Sigmoid colon (tissue), 7 donors: Measurements from ENCODE around the gene IGFLR1. TPM values are rescaled to one million over a fixed set of nuclear protein-coding genes. Genes with fewer than 3 reads are reported as not detected.

Experiments used
- DNase-seq: peaks from one replicate; pipeline ENCODE4 v3.0.0-alpha.2; 2019
- H3K27ac ChIP-seq, 4 donors: fragments of 200-600 bp; sonication (generic); one replicate each; pipeline ENCODE4 v1.5.1; 2016 to 2019; ENCODE audit warnings: mild to moderate bottlenecking in 1 of 4
- H3K27me3 ChIP-seq, 3 donors: fragments of 200-600 bp; sonication (generic); one replicate each; pipeline ENCODE4 v1.5.1; 2019; ENCODE audit warnings: mild to moderate bottlenecking in 1 of 3
- H3K36me3 ChIP-seq, 4 donors: fragments of 200-600 bp; sonication (generic); one replicate each; pipeline ENCODE4 v1.5.1; 2016 to 2019
- H3K4me1 ChIP-seq, 4 donors: fragments of 200-600 bp; sonication (generic); one replicate each; pipeline ENCODE4 v1.5.1; 2017 to 2019
- H3K4me3 ChIP-seq, 4 donors: fragments of 200-600 bp; sonication (generic); one replicate each; pipeline ENCODE4 v1.5.1; 2017 to 2019; ENCODE audit warnings: mild to moderate bottlenecking in 2 of 4, moderate library complexity in 1 of 4
- H3K9me3 ChIP-seq, 4 donors: fragments of 200-600 bp in 3 of 4; sonication (generic) in 3 of 4; one replicate each; pipeline versions ENCODE4 v1.5.1 to v1.6.1; 2013 to 2019
- CTCF ChIP-seq, 4 experiments: fragments of 450-650 bp in 3 of 4; fragments of 200-600 bp in 1 of 4; IDR thresholded peaks; one replicate each; pipeline ENCODE4 v1.5.1; 2016 to 2019; ENCODE audit warnings: antibody characterized with exemption in 4 of 4, mild to moderate bottlenecking in 3 of 4, moderate library complexity in 2 of 4
- EP300 ChIP-seq, 4 donors: sonication (generic); formaldehyde crosslinking; IDR thresholded peaks; one replicate each; pipeline ENCODE4 v1.6.1; 2017; ENCODE audit warnings: antibody characterized with exemption in 4 of 4
- POLR2A ChIP-seq, 2 donors: fragments of 450-650 bp; IDR thresholded peaks; one replicate each; pipeline ENCODE4 v1.6.1; 2016; ENCODE audit warnings: antibody characterized with exemption in 2 of 2, mild to moderate bottlenecking in 2 of 2, moderate library complexity in 2 of 2
- POLR2AphosphoS5 ChIP-seq, 4 donors: sonication (generic); formaldehyde crosslinking; IDR thresholded peaks; one replicate each; pipeline ENCODE4 v1.6.1; 2017; ENCODE audit warnings: antibody characterized with exemption in 4 of 4
- WGBS, 2 donors: extraction: QIAGEN DNeasy Blood & Tissue Kit; methylation state at CpG; one replicate each; pipeline ENCODE4 v1.1.7; 2013; 5-methylcytosine and 5-hydroxymethylcytosine counted together
- intact Hi-C: fragments of 100-400 bp; cut with DNase I; formaldehyde crosslinking; loops from one replicate; pipeline ENCODE4 v1.15.1; 2023
- polyA plus RNA-seq, 3 donors: library from polyadenylated mRNA; stranded (reverse); fragments of 200-250 nt; gene quantifications; one replicate each; pipeline ENCODE4 v1.2.3, GENCODE V29; 2013
- total RNA-seq, 4 donors: library from RNA; depleted of rRNA; stranded (reverse); fragments of >200 nt; gene quantifications; one replicate each; pipeline ENCODE4 v1.1.0, GENCODE V29; 2016
- donor health status: healthy with polysubstance abuse.
- donor health status: Bipolar disorder and iron deficiency.
- donor health status: healthy.

The IGFLR1 gene
- total and polyA plus RNA-seq, 7 donors: 2.5 to 25.0 (median 9.0) TPM

- DNase-seq: peak; percentile 98
- 0 to 1% methylated on average over 77 of the region's 77 CpGs for WGBS, 2 donors
- H3K36me3 ChIP-seq: peaks cover 6 to 26% (median 7%) of the 10 kb centered on the region in 4 donors
- no peaks in the 10 kb centered on the region for H3K27me3 ChIP-seq
- H3K4me3 ChIP-seq: peak overlapping the region; percentile 76 to 99 (median 90)
- intact Hi-C loops: loop anchor here (1.0 to 5.0 kb wide), 6 partner anchors 14 to 214 kb away; partner anchors contain the start of genes HSPB6, RBM42 and TMEM147
- TF ChIP-seq POLR2AphosphoS5 (IDR thresholded peaks at IDR 0.05) (peak; percentile 15 to 67 (median 48)), POLR2A (IDR thresholded peaks at IDR 0.05) (no peak), CTCF (IDR thresholded peaks at IDR 0.05) (peak; percentile 92 to 97 (median 96))
- H3K27ac ChIP-seq: peak overlapping the region; percentile 90 to 97 (median 93)
- H3K9me3 ChIP-seq: no peaks in the 10 kb centered on the region
- peaks cover 0 to 33% (median 28%) of the 10 kb centered on the region in 4 donors for H3K4me1 ChIP-seq
These were observed 25.2 kb downstream of the IGFLR1 start for GRCh38 chr19:35716801-35717664.

GRCh38 chr19:35715981-35716800, 26.1 kb downstream of the IGFLR1 start:
- Histone ChIP-seq H3K4me1 (peaks cover 0 to 33% (median 28%) of the 10 kb centered on the region in 4 donors), H3K27ac (peak overlapping the region; percentile 90 to 97 (median 93)), H3K4me3 (peak overlapping the region; percentile 76 to 99 (median 90)), H3K27me3 (no peaks in the 10 kb centered on the region), H3K36me3 (peaks cover under 1 to 18% (median 3%) of the 10 kb centered on the region in 4 donors), H3K9me3 (no peaks in the 10 kb centered on the region)
- WGBS, 2 donors: 1 to 3% methylated on average over 52 of the region's 52 CpGs
- intact Hi-C loops: loop anchor here (1.0 to 5.0 kb wide), 3 partner anchors 13 to 89 kb away; partner anchors contain the start of gene RBM42
- TF ChIP-seq EP300 (IDR thresholded peaks at IDR 0.05) (no peak), POLR2A (IDR thresholded peaks at IDR 0.05) (no peak), CTCF (IDR thresholded peaks at IDR 0.05) (no peak), POLR2AphosphoS5 (IDR thresholded peaks at IDR 0.05) (no peak)
- peak; percentile 83 for DNase-seq

GRCh38 chr19:35715355-35715809, 26.9 kb downstream of the IGFLR1 start:
- intact Hi-C loops: loop anchor here (5.0 kb wide), 1 partner anchor 88 kb away; the partner anchor contains the start of gene RBM42
- Histone ChIP-seq H3K36me3 (peaks cover 0 to 10% (median under 1%) of the 10 kb centered on the region in 4 donors), H3K4me1 (peaks cover 0 to 33% (median 28%) of the 10 kb centered on the region in 4 donors), H3K27ac (peak overlapping the region; percentile 90 to 97 (median 93)), H3K27me3 (no peaks in the 10 kb centered on the region), H3K4me3 (no peak overlapping the region), H3K9me3 (no peaks in the 10 kb centered on the region)
- WGBS, 2 donors: 79 to 81% methylated on average over 7 of the region's 7 CpGs
- no peak for DNase-seq
- TF ChIP-seq EP300 (IDR thresholded peaks at IDR 0.05) (no peak), POLR2A (IDR thresholded peaks at IDR 0.05) (no peak), CTCF (IDR thresholded peaks at IDR 0.05) (no peak), POLR2AphosphoS5 (IDR thresholded peaks at IDR 0.05) (no peak)

GRCh38 chr19:35714601-35715354, 27.5 kb downstream of the IGFLR1 start:
- Histone ChIP-seq H3K27ac (no peak overlapping the region), H3K4me3 (no peak overlapping the region), H3K9me3 (no peaks in the 10 kb centered on the region), H3K27me3 (no peaks in the 10 kb centered on the region), H3K36me3 (peaks cover 0 to 4% (median 0%) of the 10 kb centered on the region in 4 donors), H3K4me1 (peaks cover 0 to 30% (median 26%) of the 10 kb centered on the region in 4 donors)
- no peak for TF ChIP-seq POLR2A (IDR thresholded peaks at IDR 0.05)
- no peak for TF ChIP-seq POLR2AphosphoS5 (IDR thresholded peaks at IDR 0.05)
- 76 to 78% methylated on average over 14 of the region's 14 CpGs for WGBS, 2 donors
- intact Hi-C loops: loop anchor here (5.0 kb wide), 1 partner anchor 87 kb away; the partner anchor contains the start of gene RBM42
- no peak for DNase-seq
